Spleen (tissue), 11 donors: ENCODE data around the gene CAMK2B. TPM values are rescaled to one million over a fixed set of nuclear protein-coding genes. Genes with fewer than 3 reads are reported as not detected.

Experiments used
- DNase-seq: peaks from one replicate; pipeline ENCODE4 v3.0.0-alpha.2; 2020
- H3K27ac ChIP-seq, 8 donors: fragments of 200-600 bp; sonication (generic) in 7 of 8; 1 replicate in 4 of 8; 2 replicates in 4 of 8; pipeline versions ENCODE4 v1.5.0 to v1.8.0; 2016 to 2021; ENCODE audit warnings: inconsistent platforms in 4 of 8, mild to moderate bottlenecking in 4 of 8, moderate library complexity in 1 of 8
- H3K27me3 ChIP-seq, 7 donors: fragments of 200-600 bp; sonication (generic) in 6 of 7; replicated peaks in 1 of 7; 1 replicate in 4 of 7; 2 replicates in 3 of 7; pipeline versions ENCODE4 v1.5.0 to v1.8.0; 2016 to 2021; ENCODE audit warnings: inconsistent platforms in 3 of 7, mild to moderate bottlenecking in 1 of 7
- H3K36me3 ChIP-seq, 6 donors: fragments of 200-600 bp; sonication (generic) in 5 of 6; 1 replicate in 4 of 6; 2 replicates in 2 of 6; pipeline versions ENCODE4 v1.5.0 to v1.8.0; 2016 to 2021; ENCODE audit warnings: inconsistent platforms in 2 of 6
- H3K4me1 ChIP-seq, 6 donors: fragments of 200-600 bp; sonication (generic) in 5 of 6; 1 replicate in 3 of 6; 2 replicates in 3 of 6; pipeline versions ENCODE4 v1.5.0 to v1.8.0; 2016 to 2021; ENCODE audit warnings: inconsistent platforms in 3 of 6
- H3K4me3 ChIP-seq, 8 donors: fragments of 200-600 bp; sonication (generic) in 7 of 8; 1 replicate in 4 of 8; 2 replicates in 4 of 8; pipeline versions ENCODE4 v1.5.0 to v1.8.0; 2016 to 2021; ENCODE audit warnings: inconsistent platforms in 4 of 8, mild to moderate bottlenecking in 4 of 8, moderate library complexity in 2 of 8
- H3K9me3 ChIP-seq, 8 donors: fragments of 200-600 bp; sonication (generic) in 7 of 8; 1 replicate in 4 of 8; 2 replicates in 4 of 8; pipeline versions ENCODE4 v1.5.0 to v1.8.0; 2016 to 2021; ENCODE audit warnings: inconsistent platforms in 4 of 8
- POLR2A ChIP-seq, 3 donors: fragments of 450-650 bp; IDR thresholded peaks; one replicate each; pipeline ENCODE4 v1.5.1; 2017; ENCODE audit warnings: antibody characterized with exemption in 3 of 3, mild to moderate bottlenecking in 1 of 3
- POLR2AphosphoS5 ChIP-seq, 3 donors: sonication (generic); formaldehyde crosslinking; IDR thresholded peaks; one replicate each; pipeline ENCODE4 v1.5.1; 2017; ENCODE audit warnings: antibody characterized with exemption in 3 of 3
- WGBS, 5 donors: extraction: QIAGEN DNeasy Blood & Tissue Kit in 3 of 5; methylation state at CpG; one replicate each; pipeline versions ENCODE4 v1.1.5 to v1.1.7; 2013 to 2018; 5-methylcytosine and 5-hydroxymethylcytosine counted together
- intact Hi-C: fragments of 100-400 bp; cut with DNase I; formaldehyde crosslinking; loops from one replicate; pipeline ENCODE4 v1.15.0; 2023; ENCODE audit warnings: low total_unique reads
- polyA plus RNA-seq, 3 donors: library from polyadenylated mRNA; stranded (reverse); fragments of 200-250 nt; gene quantifications; one replicate each; pipeline ENCODE4 v1.2.1, GENCODE V29; 2013
- total RNA-seq, 7 donors: library from RNA; depleted of rRNA in 3 of 7; stranded (reverse); fragments of >200 nt in 3 of 7; fragmentation: NEBNext Ultra II Directional in 4 of 7; extraction: Animal tissue kit (Norgen Biotek cat#: 25700) in 4 of 7; gene quantifications; one replicate each; pipeline versions ENCODE4 v1.1.0 to v1.2.1, GENCODE V29; 2016 to 2021
- TF ChIP-seq, protein P1 (sequence below), 11 experiments: fragments of 200-600 bp in 7 of 11; fragments of 450-650 bp in 4 of 11; sonication (generic) in 4 of 11; IDR thresholded peaks in 8 of 11; conservative IDR thresholded peaks in 3 of 11; 1 replicate in 7 of 11; 2 replicates in 4 of 11; pipeline versions ENCODE4 v1.4.0 to v1.8.0; 2016 to 2021; ENCODE audit warnings: antibody characterized with exemption in 11 of 11, inconsistent platforms in 4 of 11, mild to moderate bottlenecking in 1 of 11
- donor health status: healthy with polysubstance abuse.
- donor health status: DM: no; HTN: no; CAD: no; lungs with moderate emphysema.
- donor health status: DM: no; HTN: no; CAD: no.
- donor health status: Bipolar disorder and iron deficiency.
- donor health status: healthy.
- donor health status: DM: no; HTN: no; CAD: no.
- donor health status: DM: yes; HTN: yes; CAD: no.

CAMK2B gene
- total and polyA plus RNA-seq, 10 donors, result 0.20 to 2.9 (median 0.61) TPM; not detected in 2

DNA sequence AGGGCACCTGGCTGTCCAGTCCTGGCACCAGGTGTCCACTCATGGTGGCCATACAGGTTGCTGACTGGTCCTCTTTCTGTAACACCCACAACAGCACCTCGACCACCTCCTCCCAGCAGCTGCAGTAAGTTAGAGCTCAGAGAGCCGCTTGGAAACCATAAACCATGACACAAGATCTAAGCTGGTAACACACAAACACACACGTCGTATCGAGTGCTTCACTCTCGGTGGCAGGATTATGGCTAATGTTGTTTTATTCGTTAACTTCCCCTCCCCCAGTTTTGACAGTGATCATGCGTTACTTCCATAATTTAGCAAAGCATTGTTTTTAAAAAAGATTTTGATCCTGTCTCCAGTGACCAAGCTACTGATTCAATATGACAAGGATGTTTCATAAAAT is 59.7 kb downstream of the CAMK2B start:
- Histone ChIP-seq H3K4me3 (no peak overlapping the region), H3K27ac (no peak overlapping the region), H3K4me1 (peaks cover 0 to 8% (median 0%) of the 10 kb centered on the region in 6 donors), H3K36me3 (no peaks in the 10 kb centered on the region), H3K9me3 (no peaks in the 10 kb centered on the region), H3K27me3 (peaks cover 0 to 9% (median 0%) of the 10 kb centered on the region in 7 donors)
- DNase-seq, result no peak
- TF ChIP-seq POLR2AphosphoS5 (IDR thresholded peaks at IDR 0.05) (no peak), POLR2A (IDR thresholded peaks at IDR 0.05) (no peak)
- TF ChIP-seq, protein P1, sequence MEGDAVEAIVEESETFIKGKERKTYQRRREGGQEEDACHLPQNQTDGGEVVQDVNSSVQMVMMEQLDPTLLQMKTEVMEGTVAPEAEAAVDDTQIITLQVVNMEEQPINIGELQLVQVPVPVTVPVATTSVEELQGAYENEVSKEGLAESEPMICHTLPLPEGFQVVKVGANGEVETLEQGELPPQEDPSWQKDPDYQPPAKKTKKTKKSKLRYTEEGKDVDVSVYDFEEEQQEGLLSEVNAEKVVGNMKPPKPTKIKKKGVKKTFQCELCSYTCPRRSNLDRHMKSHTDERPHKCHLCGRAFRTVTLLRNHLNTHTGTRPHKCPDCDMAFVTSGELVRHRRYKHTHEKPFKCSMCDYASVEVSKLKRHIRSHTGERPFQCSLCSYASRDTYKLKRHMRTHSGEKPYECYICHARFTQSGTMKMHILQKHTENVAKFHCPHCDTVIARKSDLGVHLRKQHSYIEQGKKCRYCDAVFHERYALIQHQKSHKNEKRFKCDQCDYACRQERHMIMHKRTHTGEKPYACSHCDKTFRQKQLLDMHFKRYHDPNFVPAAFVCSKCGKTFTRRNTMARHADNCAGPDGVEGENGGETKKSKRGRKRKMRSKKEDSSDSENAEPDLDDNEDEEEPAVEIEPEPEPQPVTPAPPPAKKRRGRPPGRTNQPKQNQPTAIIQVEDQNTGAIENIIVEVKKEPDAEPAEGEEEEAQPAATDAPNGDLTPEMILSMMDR (IDR thresholded peaks at IDR 0.05 in 8 of 11, conservative IDR thresholded peaks at IDR 0.05 in 3 of 11), result no peak
- 74 to 87% (median 81%) methylated on average over 8 of the region's 8 CpGs for WGBS, 5 donors
- intact Hi-C loops, result no loop called here

DNA sequence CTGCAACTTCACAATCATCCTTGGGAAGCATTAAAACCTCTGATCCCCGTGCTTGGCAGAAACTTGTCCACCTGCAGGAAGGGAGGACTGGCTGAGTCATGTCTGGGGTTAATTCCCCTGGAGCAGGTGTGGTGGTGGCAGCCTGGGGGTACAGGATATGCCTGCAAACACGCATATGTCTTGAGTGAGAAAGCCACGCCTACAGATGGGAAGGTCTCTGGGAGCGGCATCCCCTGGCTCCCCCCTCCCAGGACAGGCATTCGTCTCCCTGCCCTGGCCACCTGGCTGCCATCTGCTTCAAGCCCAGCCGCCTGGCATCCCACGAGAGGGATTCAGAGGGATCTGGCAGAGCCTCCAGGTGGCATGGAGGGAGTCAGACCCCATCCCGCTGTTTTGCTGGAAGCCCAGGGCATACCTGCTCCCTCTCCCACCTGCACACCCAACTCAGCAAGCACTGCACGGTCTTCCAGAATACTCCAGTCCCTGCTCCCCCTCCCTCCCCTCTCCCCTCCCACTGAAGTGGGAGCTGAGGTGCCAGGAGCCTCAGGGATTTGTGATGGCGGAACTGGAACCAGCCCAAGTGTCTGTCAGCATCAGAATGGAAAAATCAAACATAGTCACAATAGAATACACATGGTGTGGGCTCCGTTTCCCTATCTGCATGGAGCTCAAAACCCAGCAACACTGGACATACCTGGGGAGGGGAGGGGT is 61.0 kb downstream of the CAMK2B start:
- Histone ChIP-seq H3K9me3 (no peaks in the 10 kb centered on the region), H3K4me3 (no peak overlapping the region), H3K27me3 (peaks cover 0 to 9% (median 0%) of the 10 kb centered on the region in 7 donors), H3K27ac (no peak overlapping the region), H3K4me1 (peaks cover 0 to 21% (median 5%) of the 10 kb centered on the region in 6 donors), H3K36me3 (no peaks in the 10 kb centered on the region)
- intact Hi-C loops, result no loop called here
- 47 to 59% (median 50%) methylated on average over 11 of the region's 11 CpGs for WGBS, 5 donors
- no peak for TF ChIP-seq POLR2A (IDR thresholded peaks at IDR 0.05)
- DNase-seq, result no peak

DNA sequence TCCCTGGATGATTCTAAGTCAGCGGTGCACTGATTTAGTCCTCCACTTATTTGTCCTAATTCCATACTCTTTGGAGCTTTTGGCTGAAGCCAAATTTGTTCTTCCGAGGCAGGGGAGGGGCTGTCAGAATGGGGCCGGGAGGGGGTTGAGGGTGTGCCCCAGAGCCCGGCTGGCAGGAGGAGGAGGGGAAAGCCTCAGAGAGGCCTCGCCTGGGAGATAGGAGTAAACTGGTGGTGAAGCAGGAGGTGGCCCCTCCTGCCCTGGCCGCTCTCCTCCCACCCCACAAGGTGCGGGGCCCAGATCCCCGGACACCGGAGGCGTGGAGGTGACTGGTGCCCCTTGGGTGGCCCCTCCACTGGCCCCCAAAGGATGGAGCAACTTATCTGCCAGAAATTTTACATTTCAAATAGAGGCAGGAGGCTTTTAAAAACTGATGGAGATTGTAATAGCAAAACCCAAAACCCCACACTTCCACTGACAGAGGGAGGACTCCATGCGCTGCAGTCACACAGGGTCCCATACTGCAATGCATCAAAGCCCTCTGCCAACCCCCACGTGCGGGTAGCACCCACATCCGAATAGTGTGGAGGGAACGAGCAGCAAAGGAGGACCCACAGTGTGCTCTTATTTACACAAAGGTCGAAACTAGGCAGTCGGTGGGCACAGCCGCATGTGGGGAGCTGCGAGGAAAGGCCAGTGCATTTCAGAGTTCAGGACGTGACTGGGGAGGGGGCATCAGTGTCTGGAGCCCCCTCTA is 61.9 kb downstream of the CAMK2B start:
- Histone ChIP-seq H3K27ac (no peak overlapping the region), H3K4me1 (peaks cover 8 to 30% (median 13%) of the 10 kb centered on the region in 6 donors), H3K9me3 (no peaks in the 10 kb centered on the region), H3K27me3 (peaks cover 0 to 9% (median 0%) of the 10 kb centered on the region in 7 donors), H3K4me3 (no peak overlapping the region), H3K36me3 (no peaks in the 10 kb centered on the region)
- intact Hi-C loops, result no loop called here
- TF ChIP-seq, protein P1 (IDR thresholded peaks at IDR 0.05 in 8 of 11, conservative IDR thresholded peaks at IDR 0.05 in 3 of 11), result no peak
- TF ChIP-seq POLR2A (IDR thresholded peaks at IDR 0.05), result no peak
- 83 to 92% (median 86%) methylated on average over 20 of the region's 20 CpGs for WGBS, 5 donors
- DNase-seq, result no peak

DNA sequence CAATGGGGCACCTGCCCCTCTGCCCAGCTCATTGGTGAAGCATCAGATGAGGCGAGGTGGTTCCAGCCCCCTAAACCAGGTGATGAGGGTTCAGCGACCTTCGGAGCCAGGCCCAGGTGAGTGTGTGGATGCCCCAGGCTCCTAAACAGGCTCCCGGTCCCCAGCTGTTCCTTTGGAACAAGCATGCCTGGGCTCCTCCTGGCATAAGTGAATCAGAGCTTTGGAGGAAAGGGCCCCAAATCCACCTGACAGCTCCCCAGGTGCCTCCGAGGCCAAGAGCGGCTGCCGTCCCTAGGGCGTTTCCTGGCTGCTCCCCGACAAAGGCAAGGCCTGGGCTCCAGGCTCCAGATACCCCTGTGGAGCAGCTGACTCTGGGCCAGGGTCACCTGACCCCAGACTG is 63.4 kb downstream of the CAMK2B start:
- Histone ChIP-seq H3K27me3 (peaks cover 0 to 9% (median 0%) of the 10 kb centered on the region in 7 donors), H3K9me3 (no peaks in the 10 kb centered on the region), H3K4me1 (peaks cover 22 to 45% (median 28%) of the 10 kb centered on the region in 6 donors), H3K27ac (no peak overlapping the region), H3K4me3 (no peak overlapping the region), H3K36me3 (no peaks in the 10 kb centered on the region)
- intact Hi-C loops, result no loop called here
- DNase-seq, result no peak
- WGBS, 5 donors, result 91 to 96% (median 94%) methylated on average over 5 to 9 of the region's 9 CpGs
- TF ChIP-seq POLR2A (IDR thresholded peaks at IDR 0.05) (no peak), POLR2AphosphoS5 (IDR thresholded peaks at IDR 0.05) (no peak)
- TF ChIP-seq, protein P1 (IDR thresholded peaks at IDR 0.05 in 8 of 11, conservative IDR thresholded peaks at IDR 0.05 in 3 of 11), result no peak
